GM11168 (cell line): ENCODE results near the gene PDE6B.
"Not testable (repeated sequence)": the region's sequence is repeated elsewhere in the genome, so short reads cannot be mapped to it uniquely, and the experiment has no call there.

ENCODE experiments used
- in situ Hi-C: fragments of 300-500 bp; cut with MboI; formaldehyde crosslinking; loops from one replicate; pipeline ENCODE4 v1.12.0; 2022; ENCODE audit warnings: low sequenced_read_pairs; ENCODE audit not compliant: unreplicated experiment

Gene PDE6B

DNA sequence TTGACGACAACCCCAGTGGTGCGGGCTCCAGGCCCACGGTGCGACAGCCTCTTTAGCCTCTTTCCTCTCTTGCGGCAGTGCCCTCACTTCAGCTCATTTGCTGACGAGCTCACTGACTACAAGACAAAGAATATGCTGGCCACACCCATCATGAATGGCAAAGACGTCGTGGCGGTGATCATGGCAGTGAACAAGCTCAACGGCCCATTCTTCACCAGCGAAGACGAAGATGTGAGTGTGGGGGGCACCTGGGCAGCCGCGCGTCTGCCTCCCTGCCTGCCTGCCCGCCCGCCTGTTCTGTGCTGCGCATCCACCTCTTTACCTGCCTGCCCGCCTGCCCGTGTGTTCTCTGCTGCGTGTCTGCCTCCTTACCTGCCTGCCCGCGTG, 9.2 kb downstream of the PDE6B start:
- in situ Hi-C loops: no loop called here

DNA sequence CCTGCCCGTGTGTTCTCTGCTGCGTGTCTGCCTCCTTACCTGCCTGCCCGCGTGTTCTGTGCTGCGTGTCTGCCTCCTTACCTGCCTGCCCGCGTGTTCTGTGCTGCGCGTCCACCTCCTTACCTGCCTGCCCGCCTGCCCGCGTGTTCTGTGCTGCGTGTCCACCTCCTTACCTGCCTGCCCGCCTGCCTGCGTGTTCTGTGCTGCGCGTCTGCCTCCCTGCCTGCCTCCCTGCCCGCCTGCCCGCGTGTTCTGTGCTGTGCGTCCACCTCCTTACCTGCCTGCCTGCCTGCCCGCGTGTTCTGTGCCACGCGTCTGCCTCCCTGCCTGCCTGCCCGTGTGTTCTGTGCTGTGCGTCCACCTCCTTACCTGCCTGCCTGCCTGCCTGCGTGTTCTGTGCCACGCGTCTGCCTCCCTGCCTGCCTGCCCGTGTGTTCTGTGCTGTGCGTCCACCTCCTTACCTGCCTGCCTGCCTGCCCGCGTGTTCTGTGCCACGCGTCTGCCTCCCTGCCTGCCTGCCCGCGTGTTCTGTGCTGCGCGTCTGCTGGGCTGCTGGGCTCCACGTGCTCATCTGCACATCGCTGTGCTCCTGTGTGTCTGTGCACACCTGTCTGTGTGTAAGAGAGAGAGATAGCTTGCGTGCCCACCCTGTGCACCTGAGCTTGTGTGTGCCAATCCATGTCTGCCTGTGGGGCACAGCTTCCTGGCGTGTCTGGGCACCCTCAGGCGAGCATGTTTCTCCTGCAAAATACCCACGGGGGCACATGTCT, 9.9 kb downstream of the PDE6B start:
- in situ Hi-C loops: not testable (repeated sequence)

DNA sequence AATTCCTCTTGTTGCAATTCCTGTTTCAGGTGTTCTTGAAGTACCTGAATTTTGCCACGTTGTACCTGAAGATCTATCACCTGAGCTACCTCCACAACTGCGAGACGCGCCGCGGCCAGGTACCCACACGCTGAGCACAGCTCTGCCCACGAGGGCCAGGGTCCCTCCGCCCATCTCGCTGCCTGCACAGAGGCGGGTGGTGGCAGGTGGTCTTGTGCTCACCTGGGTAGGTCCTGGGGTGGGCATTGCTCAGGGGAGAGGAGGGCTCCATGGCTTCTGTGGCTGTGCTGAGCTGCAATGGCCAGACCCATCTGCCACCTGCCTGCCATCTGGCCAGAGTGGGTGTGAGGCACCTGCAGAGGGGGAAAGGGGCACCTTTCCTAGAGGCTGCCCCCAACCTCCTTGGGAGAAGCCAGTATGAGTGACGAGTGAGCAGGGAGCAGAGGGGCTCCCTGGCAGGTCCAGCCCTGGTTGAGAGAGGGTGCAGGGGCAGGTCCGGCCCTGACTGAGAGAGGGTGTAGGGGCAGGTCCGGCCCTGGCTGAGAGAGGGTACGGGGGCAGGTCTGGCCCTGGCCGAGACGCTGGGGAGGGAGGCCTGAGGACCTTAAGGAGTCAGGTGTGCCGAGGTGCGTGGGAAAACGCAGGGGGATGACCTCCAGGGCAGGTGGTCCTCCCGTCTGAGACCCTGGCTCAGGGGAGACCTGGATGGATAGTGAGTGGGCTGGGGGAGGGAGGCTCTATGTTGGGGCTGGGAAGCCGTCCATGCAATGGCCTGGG, 10.7 kb downstream of the PDE6B start:
- in situ Hi-C loops: no loop called here

DNA sequence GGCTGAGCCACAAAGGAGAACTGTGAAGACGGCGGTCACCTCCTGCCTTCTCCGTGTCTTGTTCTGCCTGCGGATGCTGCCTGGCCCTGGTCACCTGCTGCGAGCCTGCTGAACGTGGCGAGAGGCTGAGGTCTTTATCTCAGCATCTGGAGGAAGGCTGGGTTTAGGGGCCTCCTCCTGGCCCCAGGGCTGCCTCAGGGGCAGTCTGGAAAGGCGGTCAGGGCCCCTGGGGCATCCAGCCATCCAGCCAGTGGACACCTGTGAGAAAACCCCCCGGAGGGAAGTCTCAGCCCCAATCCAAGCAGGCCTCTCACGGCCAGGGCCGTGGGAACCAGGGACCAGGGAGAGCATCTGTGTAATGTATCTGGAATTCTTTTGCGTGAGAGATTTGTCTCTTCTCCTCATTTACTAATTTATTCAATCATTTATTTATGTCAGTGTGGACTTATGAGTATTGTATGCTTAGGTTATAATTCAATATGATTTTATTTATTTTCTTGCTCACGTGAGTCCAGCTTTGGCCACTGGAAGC, 11.3 kb downstream of the PDE6B start:
- in situ Hi-C loops: no loop called here

DNA sequence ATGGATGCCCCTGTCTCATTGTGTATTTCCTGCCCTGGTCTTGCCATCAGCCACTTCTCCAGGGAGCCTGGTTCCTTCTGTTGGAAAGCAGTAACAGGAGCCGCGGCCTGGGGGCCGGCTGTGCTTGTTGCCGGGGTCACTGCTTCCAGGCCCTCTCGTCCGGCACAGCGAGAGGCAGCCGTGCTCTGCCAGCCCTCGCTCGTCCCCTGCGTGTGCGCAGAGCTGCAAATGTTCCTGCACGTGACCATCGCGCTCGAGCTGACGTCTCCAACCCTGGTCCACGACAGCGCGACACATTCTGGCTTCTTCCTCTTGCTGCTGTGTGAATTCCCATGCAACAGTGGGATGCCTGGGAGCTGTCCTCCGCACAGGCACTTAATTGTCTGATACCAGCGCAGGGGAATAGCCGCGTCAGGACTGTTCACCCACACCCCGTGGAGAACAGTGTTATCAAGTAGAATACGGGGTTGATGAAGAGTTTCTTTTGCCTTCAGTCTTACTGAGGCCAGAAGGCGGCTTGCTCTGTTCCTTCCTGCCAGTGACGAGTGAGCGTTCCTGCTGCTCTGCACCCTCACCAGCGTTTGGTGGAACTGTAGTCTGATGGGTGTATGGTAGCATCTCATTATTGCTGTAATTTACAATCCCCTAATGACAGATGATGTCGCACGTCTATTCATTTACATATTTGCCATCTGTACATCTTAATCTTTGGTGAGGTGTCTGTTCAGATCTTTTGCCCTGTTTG, 12.3 kb downstream of the PDE6B start:
- in situ Hi-C loops: no loop called here

DNA sequence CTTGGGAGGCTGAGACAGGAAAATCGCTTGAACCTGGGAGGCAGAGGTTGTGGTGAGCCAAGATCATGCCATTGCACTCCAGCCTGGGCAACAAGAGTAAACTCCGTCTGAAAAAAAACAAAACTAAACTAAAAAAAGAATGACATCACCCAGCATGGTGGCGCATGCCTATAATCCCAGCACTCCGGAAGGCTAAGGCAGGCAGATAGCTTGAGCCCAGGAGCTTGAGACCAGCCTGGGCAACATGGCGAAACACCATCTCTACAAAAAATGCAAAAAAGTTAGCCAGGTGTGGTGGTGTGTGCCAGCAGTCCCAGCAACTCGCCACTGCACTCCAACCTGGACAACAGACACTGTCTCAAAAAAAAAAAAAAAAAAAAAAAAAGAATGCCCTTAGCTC, 17.0 kb downstream of the PDE6B start:
- in situ Hi-C loops: not testable (repeated sequence)

DNA sequence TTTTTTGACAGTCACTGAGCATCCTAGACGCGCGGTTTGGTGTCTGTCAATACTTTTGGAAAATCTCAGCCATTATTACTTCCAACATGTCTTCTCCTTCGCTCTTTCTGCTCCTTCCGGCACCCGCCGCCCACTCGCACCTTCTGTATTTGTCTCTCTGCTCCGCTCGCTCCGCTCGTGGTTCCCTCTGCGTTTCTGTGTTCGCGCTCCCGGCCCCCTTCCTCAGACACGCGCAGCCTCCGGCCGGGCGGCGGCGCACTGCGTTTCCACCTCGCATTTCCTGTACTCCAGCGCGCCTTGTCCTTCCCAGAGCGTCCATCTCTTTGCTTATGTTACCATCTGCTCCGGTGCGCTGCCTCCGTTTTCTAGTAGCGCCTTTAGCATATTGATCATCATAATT, 21.1 kb downstream of the PDE6B start:
- in situ Hi-C loops: no loop called here

DNA sequence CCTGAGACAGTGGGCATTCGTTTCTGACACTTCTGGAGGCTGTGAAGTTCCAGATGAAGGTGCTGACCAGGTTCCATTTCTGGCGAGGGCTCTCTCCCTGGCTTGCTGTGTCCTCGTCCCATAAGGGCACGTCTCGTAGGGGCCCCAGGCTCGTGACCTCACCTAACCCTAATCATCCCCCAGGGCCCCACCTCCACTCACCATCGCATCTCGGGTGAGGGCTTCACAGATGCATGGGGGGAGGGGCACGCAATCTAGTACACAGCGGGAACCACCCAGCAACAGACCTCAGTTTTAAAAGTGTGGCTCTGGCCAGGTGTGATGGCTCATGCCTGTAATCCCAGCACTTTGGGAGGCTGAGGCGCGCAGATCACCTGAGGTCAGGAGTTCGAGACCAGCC, 22.1 kb downstream of the PDE6B start:
- in situ Hi-C loops: no loop called here

DNA sequence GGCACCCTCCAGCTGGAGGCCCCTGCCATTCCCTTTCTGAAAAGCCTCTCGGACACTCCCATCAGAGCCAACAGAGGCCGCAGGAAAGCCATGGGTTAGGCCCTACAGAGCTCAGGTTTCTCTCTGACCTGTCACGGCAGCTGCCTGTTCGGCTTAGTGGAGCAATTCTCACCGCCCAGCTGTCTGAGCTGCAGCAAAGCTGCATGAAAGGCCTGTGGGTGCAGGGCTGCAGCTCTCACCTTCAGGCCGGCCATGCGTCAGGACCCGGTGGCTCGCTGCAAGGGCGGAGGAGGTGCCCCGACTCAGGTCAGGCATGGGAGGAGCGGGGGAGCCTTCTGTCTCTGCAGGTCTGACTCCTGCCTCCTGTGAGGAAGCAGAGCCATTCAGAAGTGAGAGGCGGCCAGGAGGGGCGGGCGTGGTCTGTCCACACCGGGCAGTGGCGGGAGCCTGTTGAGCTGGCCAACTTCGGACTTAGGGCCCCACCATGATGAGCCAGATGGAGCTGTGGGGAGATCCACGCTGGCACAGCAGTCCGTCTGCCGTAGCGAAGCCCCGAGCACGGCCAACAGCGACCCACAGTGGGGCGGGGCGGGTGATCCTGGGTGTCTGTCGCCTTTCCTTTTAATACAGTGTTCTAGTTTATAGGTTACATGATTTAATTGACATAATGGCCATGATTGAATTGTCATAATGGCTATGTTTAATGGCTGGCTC, 23.4 kb downstream of the PDE6B start:
- in situ Hi-C loops: no loop called here

DNA sequence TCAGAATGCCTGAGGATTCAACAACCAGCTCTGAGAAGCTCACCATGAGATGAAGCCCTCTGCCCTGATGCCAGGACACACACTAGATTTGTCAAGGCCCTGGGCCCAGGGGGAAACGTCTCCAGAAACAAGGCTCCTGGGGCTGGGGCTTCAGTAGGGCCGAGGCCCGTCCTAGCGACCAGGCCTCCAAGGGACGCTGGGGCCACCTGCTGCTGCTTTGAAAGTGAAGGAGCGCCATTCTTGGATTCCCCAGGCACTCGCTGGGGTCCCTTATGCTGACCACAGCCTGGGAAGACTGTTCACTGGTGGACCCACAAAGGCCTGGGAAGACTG, 23.9 kb downstream of the PDE6B start:
- in situ Hi-C loops: no loop called here

DNA sequence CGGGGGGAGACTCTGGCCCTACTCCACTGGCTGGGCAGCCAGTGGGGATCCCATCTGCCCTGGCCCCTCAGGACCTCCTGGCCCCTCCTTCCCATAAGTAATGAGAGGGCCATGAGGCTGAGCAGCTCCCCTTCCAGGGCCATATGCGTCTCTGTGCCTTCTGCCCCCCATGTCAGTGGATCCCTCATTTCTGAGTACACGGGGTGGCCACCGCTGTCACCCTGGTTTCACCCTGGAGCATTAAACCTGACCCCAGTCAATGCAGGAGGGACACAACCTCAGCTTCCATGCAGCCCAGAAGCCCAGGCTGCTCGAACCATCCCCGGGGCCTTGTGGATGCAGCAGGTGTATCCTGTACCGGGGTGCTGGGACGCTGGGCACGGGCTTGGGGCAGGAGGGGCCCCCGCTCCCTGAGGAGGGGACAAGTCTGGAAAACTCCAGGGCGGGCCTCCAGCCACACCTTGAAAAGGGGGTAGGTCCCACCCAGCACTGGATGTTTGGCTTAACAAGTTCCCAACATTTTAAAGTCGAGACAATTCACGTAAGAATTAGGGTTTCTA, 24.5 kb downstream of the PDE6B start:
- in situ Hi-C loops: no loop called here

DNA sequence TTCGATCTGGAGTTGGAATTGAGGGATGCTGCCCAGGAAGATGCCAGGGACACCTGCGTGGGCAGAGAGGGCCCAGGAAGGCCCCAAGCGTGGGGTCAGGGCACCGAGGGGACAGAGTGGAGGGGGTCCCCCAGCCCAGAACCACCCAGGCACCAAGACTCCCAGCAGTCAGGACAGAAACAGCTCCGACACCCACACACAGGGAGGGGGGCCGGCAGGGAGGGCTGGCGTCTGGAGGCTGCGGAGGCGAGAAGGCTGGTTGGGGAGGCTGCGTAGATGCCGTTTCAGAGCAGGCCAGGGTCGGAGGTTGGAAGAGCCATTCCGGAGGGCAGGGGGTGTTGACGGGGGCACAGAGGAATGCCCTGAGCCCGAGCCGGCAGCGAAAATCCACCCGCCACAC, 25.1 kb downstream of the PDE6B start:
- in situ Hi-C loops: no loop called here

DNA sequence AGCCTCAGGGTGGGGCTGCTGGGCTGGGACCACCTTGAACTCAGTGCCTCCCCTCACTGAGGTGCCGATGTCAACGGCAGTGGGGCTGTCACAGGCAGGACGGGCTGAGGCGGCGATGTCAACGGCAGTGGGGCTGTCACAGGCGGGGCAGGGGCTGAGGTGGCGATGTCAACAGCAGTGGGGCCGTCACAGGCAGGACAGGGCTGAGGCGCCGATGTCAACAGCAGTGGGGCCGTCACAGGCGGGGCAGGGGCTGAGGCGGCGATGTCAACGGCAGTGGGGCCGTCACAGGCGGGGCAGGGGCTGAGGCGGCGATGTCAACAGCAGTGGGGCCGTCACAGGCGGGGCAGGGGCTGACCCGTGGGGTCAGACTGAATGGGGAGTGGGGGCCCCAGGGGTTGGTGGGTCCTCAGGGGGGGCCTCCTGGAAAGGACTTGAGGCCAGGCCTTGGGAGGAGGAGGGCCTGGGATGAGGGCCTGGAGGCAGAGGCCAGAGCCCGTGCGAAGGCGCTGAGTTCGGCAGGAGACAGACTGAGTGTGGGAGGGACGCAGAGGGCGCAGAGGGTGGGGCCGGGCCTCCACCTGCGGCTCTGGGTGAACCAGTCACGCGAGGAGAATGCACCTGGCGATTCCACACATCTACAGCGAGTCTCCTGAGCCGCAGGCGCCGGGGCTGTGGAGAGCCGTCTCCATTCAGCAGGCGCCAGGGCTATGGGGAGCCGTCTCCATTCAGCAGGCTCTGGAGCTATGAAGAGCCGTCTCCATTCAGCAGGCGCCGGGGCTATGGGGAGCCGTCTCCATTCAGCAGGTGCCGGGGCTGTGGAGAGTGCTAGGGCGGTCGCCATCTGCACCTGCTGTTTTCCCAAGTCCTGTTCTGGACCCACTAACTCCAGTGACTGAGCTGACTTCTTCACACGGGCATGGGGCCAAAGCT, 25.8 kb downstream of the PDE6B start:
- in situ Hi-C loops: no loop called here

DNA sequence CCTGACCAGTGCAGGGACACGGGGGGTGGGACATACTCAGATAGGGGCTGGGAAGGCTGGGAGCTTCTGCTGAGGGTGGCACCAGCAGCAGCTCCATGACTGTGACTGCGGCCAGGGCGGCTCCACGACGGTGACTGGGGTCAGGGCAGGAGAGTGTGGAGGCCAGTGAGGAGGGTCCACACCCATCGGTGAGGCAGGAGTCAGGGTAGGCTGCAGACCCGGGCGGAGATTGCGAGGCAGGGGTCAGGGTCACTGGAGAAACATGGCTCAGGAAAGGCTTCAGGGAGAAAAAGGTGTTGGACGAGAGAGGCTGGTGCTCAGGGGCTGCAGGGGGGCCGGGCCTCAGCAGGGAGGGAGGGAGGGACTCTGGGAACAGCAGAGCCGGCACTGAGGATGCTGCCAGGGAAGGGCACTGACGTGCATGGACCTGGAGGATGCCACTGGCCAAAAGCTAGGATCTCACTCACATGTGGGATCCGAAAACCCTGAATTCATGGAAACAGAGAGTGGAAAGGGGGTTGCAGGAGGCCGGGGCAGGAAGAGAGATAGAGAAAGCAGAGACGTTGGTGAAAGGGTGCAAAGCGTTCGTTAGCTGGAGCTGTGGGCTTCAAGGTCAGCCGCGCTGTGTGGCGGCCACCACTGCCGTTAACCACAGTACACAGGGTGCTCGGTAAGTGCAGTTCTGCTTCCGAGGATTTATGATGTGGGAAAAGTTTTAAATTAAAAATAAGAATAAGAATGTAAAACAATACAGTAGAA, 26.7 kb downstream of the PDE6B start:
- in situ Hi-C loops: no loop called here

DNA sequence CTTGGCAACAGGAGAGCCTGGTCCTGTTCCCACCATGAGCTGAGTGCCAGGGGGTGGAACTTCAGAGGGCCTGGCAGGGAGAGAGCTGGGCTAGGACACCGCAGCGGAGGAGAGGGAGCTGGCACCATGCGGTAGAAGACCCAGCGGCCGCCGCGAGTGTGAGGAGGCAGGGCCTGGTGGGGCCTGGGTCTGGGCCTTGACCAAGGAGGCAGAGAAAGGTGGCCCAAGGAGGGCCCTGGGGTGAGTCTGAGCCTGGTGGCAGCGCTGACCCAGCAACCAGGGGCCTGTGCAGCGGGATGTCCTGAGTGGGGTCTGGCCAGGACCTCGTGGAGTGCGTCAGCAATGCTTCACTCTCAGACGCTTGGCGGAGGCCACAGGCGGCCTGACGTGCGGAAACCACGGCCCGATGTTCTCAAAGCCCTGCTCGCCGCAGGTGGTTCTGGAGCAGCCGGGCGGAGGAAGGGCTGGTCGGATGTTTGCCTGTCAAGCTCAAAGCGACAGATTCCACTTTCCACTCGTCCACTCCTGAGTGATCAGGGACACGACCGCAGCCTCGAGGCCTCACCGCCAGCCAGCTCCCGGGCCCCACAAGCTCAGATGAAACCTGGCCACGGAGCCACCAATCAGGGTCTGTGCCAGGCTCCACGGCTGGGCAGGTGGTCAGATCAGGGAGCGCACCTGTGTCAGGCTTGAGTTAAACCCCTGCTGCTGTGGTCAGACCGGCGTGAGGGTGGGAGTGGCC, 27.9 kb downstream of the PDE6B start:
- in situ Hi-C loops: no loop called here

DNA sequence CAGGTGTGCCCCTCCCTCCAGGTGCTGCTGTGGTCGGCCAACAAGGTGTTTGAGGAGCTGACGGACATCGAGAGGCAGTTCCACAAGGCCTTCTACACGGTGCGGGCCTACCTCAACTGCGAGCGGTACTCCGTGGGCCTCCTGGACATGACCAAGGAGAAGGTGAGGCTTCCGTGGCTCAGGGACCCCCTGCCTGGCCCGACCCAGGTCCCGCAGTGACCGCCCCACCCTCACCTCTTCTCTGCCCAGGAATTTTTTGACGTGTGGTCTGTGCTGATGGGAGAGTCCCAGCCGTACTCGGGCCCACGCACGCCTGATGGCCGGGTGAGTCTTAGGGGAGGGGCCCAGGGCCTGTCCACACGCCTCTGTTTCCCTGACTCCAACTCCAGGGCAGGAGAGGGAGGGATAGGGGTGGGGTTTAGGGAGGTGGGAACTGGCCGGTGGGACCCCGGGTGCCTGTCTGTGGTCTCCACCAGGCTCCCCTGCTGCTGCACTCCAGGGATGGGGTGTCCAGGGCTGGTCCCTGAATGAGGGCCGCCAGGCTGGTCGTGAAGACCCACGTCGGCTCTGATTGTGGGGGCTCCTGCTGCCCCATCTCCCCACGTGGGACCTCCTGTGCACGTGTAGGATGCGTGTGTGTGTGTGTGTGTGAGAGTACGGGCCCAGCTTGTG, 28.6 kb downstream of the PDE6B start:
- in situ Hi-C loops: no loop called here

DNA sequence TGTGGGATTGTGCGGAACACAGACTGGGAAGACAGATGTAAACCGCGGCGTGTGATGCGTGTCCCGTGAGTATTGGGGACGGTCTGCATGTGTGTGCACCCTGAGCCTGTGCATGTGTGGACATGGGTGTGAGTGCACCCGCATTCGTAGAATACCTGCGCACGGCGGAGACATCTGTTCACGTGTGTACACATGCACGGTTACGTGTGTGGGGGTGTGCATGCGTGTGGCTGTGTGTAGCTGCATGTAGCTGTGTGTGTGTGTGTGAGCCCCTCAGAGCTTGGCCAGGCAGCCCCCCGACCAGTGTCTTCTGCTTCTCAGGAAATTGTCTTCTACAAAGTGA, 29.1 kb downstream of the PDE6B start:
- in situ Hi-C loops: no loop called here
